Mesenchymal stem cell (in vitro differentiated cells and primary cell): ENCODE measurements around the gene TTC1.
A peak's percentile ranks its signal among the peaks of the same experiment; 100 is the strongest.

Source experiments
- DNase-seq: peaks from one replicate; pipeline ENCODE4 v3.0.0-alpha.2; 2013
- H2AFZ ChIP-seq: one replicate; pipeline ENCODE4 v1.6.1; 2013; ENCODE audit warnings: low read depth, mild to moderate bottlenecking, control low read depth, inconsistent platforms, low read length, moderate library complexity
- H2AK5ac ChIP-seq: 2 replicates; pipeline ENCODE4 v1.6.1; 2013; ENCODE audit warnings: low read length, moderate library complexity, mild to moderate bottlenecking, inconsistent platforms; ENCODE audit not compliant: severe bottlenecking
- H2BK120ac ChIP-seq: one replicate; pipeline ENCODE4 v1.6.1; 2013; ENCODE audit warnings: low read depth, mild to moderate bottlenecking, inconsistent platforms, low read length, moderate library complexity
- H2BK12ac ChIP-seq, 2 experiments: one replicate each; pipeline ENCODE4 v1.6.1; 2013; ENCODE audit warnings: inconsistent platforms in 2 of 2, low read length in 2 of 2, mild to moderate bottlenecking in 2 of 2, moderate library complexity in 2 of 2, control low read depth in 1 of 2
- H2BK15ac ChIP-seq: one replicate; pipeline ENCODE4 v1.6.1; 2013; ENCODE audit warnings: mild to moderate bottlenecking, low read depth, inconsistent platforms; ENCODE audit not compliant: poor library complexity, severe bottlenecking
- H2BK5ac ChIP-seq: 2 replicates; pipeline ENCODE4 v1.6.1; 2013; ENCODE audit warnings: low read depth, mild to moderate bottlenecking, low read length, control low read depth, inconsistent platforms; ENCODE audit not compliant: poor library complexity, severe bottlenecking
- H3K14ac ChIP-seq, 2 experiments: one replicate each; pipeline ENCODE4 v1.6.1; 2013; ENCODE audit warnings: inconsistent platforms in 2 of 2, low read length in 2 of 2, control low read depth in 1 of 2, mild to moderate bottlenecking in 1 of 2, moderate library complexity in 1 of 2
- H3K18ac ChIP-seq, 2 experiments: one replicate each; pipeline ENCODE4 v1.6.1; 2013; ENCODE audit warnings: inconsistent platforms in 2 of 2, low read length in 2 of 2, control low read depth in 1 of 2, low read depth in 1 of 2, mild to moderate bottlenecking in 1 of 2
- H3K23ac ChIP-seq, 2 experiments: one replicate each; pipeline ENCODE4 v1.6.1; 2013; ENCODE audit warnings: inconsistent platforms in 2 of 2, low read length in 2 of 2, mild to moderate bottlenecking in 2 of 2, moderate library complexity in 2 of 2, control low read depth in 1 of 2
- H3K27ac ChIP-seq: 2 replicates; pipeline ENCODE4 v1.5.1; 2013; ENCODE audit warnings: mild to moderate bottlenecking, moderate library complexity, low read length, control low read depth, inconsistent platforms; ENCODE audit not compliant: poor library complexity, severe bottlenecking
- H3K27me3 ChIP-seq, 2 experiments: 2 replicates each; pipeline versions ENCODE4 v1.6.1 to v1.7.0; 2013; ENCODE audit warnings: low read length in 2 of 2, mild to moderate bottlenecking in 2 of 2, moderate library complexity in 2 of 2, control low read depth in 1 of 2, inconsistent platforms in 1 of 2; ENCODE audit not compliant: control insufficient read depth in 1 of 2, insufficient read depth in 1 of 2
- H3K36me3 ChIP-seq, 2 experiments: 2 replicates each; pipeline versions ENCODE4 v1.6.1 to v1.7.0; 2013; ENCODE audit warnings: low read length in 2 of 2, control low read depth in 1 of 2, inconsistent platforms in 1 of 2, low read depth in 1 of 2, mild to moderate bottlenecking in 1 of 2; ENCODE audit not compliant: insufficient read depth in 2 of 2, control insufficient read depth in 1 of 2
- H3K4ac ChIP-seq, 2 experiments: one replicate each; pipeline ENCODE4 v1.6.1; 2013; ENCODE audit warnings: inconsistent platforms in 2 of 2, low read length in 2 of 2, mild to moderate bottlenecking in 2 of 2, moderate library complexity in 2 of 2, control low read depth in 1 of 2, low read depth in 1 of 2
- H3K4me1 ChIP-seq: 2 replicates; pipeline ENCODE4 v1.6.1; 2013; ENCODE audit warnings: low read depth, low read length, control low read depth; ENCODE audit not compliant: control insufficient read depth, insufficient read depth
- H3K4me2 ChIP-seq: 2 replicates; pipeline ENCODE4 v1.6.1; 2013; ENCODE audit warnings: low read length, mild to moderate bottlenecking, inconsistent platforms; ENCODE audit not compliant: poor library complexity, severe bottlenecking
- H3K4me3 ChIP-seq, 2 experiments: 2 replicates each; pipeline versions ENCODE4 v1.5.1 to v1.7.0; 2013; ENCODE audit warnings: low read length in 2 of 2, mild to moderate bottlenecking in 2 of 2, control low read depth in 1 of 2, low read depth in 1 of 2; ENCODE audit not compliant: insufficient read depth in 1 of 2
- H3K79me1 ChIP-seq: replicated peaks from 2 replicates; pipeline ENCODE4 v1.6.1; 2013; ENCODE audit warnings: mild to moderate bottlenecking, control low read depth, low read length, inconsistent platforms; ENCODE audit not compliant: poor library complexity, severe bottlenecking
- H3K9ac ChIP-seq: 2 replicates; pipeline ENCODE4 v1.7.0; 2013; ENCODE audit warnings: mild to moderate bottlenecking, low read length, moderate library complexity
- H3K9me3 ChIP-seq: 2 replicates; pipeline ENCODE4 v1.7.0; 2013; ENCODE audit warnings: mild to moderate bottlenecking, low read length; ENCODE audit not compliant: control insufficient read depth
- H4K8ac ChIP-seq: one replicate; pipeline ENCODE4 v1.6.1; 2013; ENCODE audit warnings: inconsistent platforms, mild to moderate bottlenecking, low read length, moderate library complexity
- H4K91ac ChIP-seq: one replicate; pipeline ENCODE4 v1.6.1; 2013; ENCODE audit warnings: mild to moderate bottlenecking, low read length, inconsistent platforms
- WGBS: methylation state at CpG from one replicate; pipeline ENCODE4 v1.1.7; 2013; ENCODE audit warnings: mixed read lengths; 5-methylcytosine and 5-hydroxymethylcytosine counted together

TTC1 gene

GRCh38 chr5:159971514-159971913, 37.4 kb upstream of the TTC1 start:
- Histone ChIP-seq H2BK5ac (peak overlapping the region; percentile 20), H3K36me3 (no peaks in the 10 kb centered on the region), H3K79me1 (no peaks in the 10 kb centered on the region), H3K9ac (no peak overlapping the region), H3K4ac (no peak overlapping the region), H3K27ac (peak overlapping the region; percentile 38), H3K18ac (no peak overlapping the region), H2BK15ac (no peak overlapping the region), H3K4me2 (peak overlapping the region; percentile 83), H4K91ac (peak overlapping the region; percentile 52), H3K23ac (peak overlapping the region in 1 of 2 experiments; percentile 23), H3K14ac (peak overlapping the region in 1 of 2 experiments; percentile 18), H3K9me3 (no peaks in the 10 kb centered on the region), H2AK5ac (no peak overlapping the region), H3K4me3 (peak overlapping the region; percentile 26 to 65), H2AFZ (peak overlapping the region; percentile 91), H2BK12ac (peak overlapping the region in 1 of 2 experiments; percentile 91), H3K27me3 (peaks cover 0 to 15% of the 10 kb centered on the region in 2 experiments), H2BK120ac (no peak overlapping the region), H3K4me1 (peaks cover 21% of the 10 kb centered on the region), H4K8ac (peak overlapping the region; percentile 5)
- WGBS: 32% methylated on average over 11 of the region's 11 CpGs
- DNase-seq: no peak

- H2AFZ ChIP-seq: peak overlapping the region; percentile 91
- H2AK5ac ChIP-seq: no peak overlapping the region
- H3K4me2 ChIP-seq: peak overlapping the region; percentile 83
- H3K36me3 ChIP-seq: no peaks in the 10 kb centered on the region
- peak overlapping the region in 1 of 2 experiments; percentile 18 for H3K14ac ChIP-seq
- H2BK15ac ChIP-seq: peak overlapping the region; percentile 95
- peak overlapping the region; percentile 67 to 68 for H3K18ac ChIP-seq
- DNase-seq: peak; percentile 26
- WGBS: 2% methylated on average over 39 of the region's 76 CpGs
- H4K8ac ChIP-seq: peak overlapping the region; percentile 5
- no peak overlapping the region for H3K4ac ChIP-seq
- H3K9me3 ChIP-seq: no peaks in the 10 kb centered on the region
- H3K27me3 ChIP-seq: peaks cover 0 to 18% of the 10 kb centered on the region in 2 experiments
- no peak overlapping the region for H2BK5ac ChIP-seq
- H3K79me1 ChIP-seq: no peaks in the 10 kb centered on the region
- peak overlapping the region; percentile 78 to 91 for H2BK12ac ChIP-seq
- peak overlapping the region in 1 of 2 experiments; percentile 23 for H3K23ac ChIP-seq
- H3K4me3 ChIP-seq: peak overlapping the region; percentile 26 to 65
- peaks cover 21% of the 10 kb centered on the region for H3K4me1 ChIP-seq
- H2BK120ac ChIP-seq: peak overlapping the region; percentile 54
- H3K27ac ChIP-seq: no peak overlapping the region
- H4K91ac ChIP-seq: peak overlapping the region; percentile 72
- no peak overlapping the region for H3K9ac ChIP-seq
Observed at GRCh38 chr5:159971931-159972461, 36.9 kb upstream of the TTC1 start.

- Histone ChIP-seq H3K23ac (no peak overlapping the region), H3K4me2 (no peak overlapping the region), H3K4me3 (no peak overlapping the region), H3K9me3 (no peaks in the 10 kb centered on the region), H2BK5ac (no peak overlapping the region), H3K4ac (no peak overlapping the region), H4K91ac (peak overlapping the region; percentile 61), H2BK120ac (peak overlapping the region; percentile 54), H3K14ac (no peak overlapping the region), H3K27me3 (peaks cover 0 to 26% of the 10 kb centered on the region in 2 experiments), H2AFZ (no peak overlapping the region), H3K79me1 (no peaks in the 10 kb centered on the region), H3K18ac (peak overlapping the region in 1 of 2 experiments; percentile 44), H2BK12ac (no peak overlapping the region), H3K36me3 (no peaks in the 10 kb centered on the region), H3K4me1 (peaks cover 21% of the 10 kb centered on the region), H3K9ac (no peak overlapping the region), H2BK15ac (peak overlapping the region; percentile 84), H2AK5ac (peak overlapping the region; percentile 20), H3K27ac (no peak overlapping the region), H4K8ac (peak overlapping the region; percentile 76)
- DNase-seq: no peak
- WGBS: 67% methylated on average over 38 of the region's 50 CpGs
Observed at GRCh38 chr5:159972538-159973362, 36.2 kb upstream of the TTC1 start.

GRCh38 chr5:159975462-159976019, 33.4 kb upstream of the TTC1 start:
- peak; percentile 94 for DNase-seq
- H3K27ac ChIP-seq: peak overlapping the region; percentile 66
- no peak overlapping the region for H3K14ac ChIP-seq
- H3K79me1 ChIP-seq: no peaks in the 10 kb centered on the region
- H3K36me3 ChIP-seq: no peaks in the 10 kb centered on the region
- H3K23ac ChIP-seq: no peak overlapping the region
- no peak overlapping the region for H3K18ac ChIP-seq
- no peak overlapping the region for H2BK12ac ChIP-seq
- H3K27me3 ChIP-seq: peaks cover 0 to 51% of the 10 kb centered on the region in 2 experiments
- no peaks in the 10 kb centered on the region for H3K9me3 ChIP-seq
- H3K4ac ChIP-seq: no peak overlapping the region
- no peak overlapping the region for H2BK120ac ChIP-seq
- H3K9ac ChIP-seq: no peak overlapping the region
- H2AFZ ChIP-seq: peak overlapping the region; percentile 82
- no peak overlapping the region for H2BK5ac ChIP-seq
- no peak overlapping the region for H3K4me2 ChIP-seq
- H2BK15ac ChIP-seq: no peak overlapping the region
- no peak overlapping the region for H4K8ac ChIP-seq
- H2AK5ac ChIP-seq: no peak overlapping the region
- no peak overlapping the region for H4K91ac ChIP-seq
- no peak overlapping the region for H3K4me3 ChIP-seq
- peaks cover 20% of the 10 kb centered on the region for H3K4me1 ChIP-seq
- WGBS: 4% methylated on average over 2 of the region's 2 CpGs
